ENCODE data around the gene PXMP4.

GRCh38 chr20:33757046-33757445 is 36.9 kb upstream of the PXMP4 start:
- no peak for TF ChIP-seq CTCF (IDR thresholded peaks at IDR 0.05)
- TF ChIP-seq EZH2phosphoT487 (IDR thresholded peaks at IDR 0.05), result no peak
- TF ChIP-seq EZH2 (IDR thresholded peaks at IDR 0.05), result no peak

Measured in neural progenitor cell (in vitro differentiated cells).